Ramos (cell line): ENCODE measurements around the gene MED13L.

Source experiments
- in situ Hi-C: fragments of 300-500 bp; cut with MboI; formaldehyde crosslinking; loops from one replicate; pipeline ENCODE4 v1.14.3; 2022; ENCODE audit warnings: low sequenced_read_pairs; ENCODE audit not compliant: unreplicated experiment

MED13L gene

DNA sequence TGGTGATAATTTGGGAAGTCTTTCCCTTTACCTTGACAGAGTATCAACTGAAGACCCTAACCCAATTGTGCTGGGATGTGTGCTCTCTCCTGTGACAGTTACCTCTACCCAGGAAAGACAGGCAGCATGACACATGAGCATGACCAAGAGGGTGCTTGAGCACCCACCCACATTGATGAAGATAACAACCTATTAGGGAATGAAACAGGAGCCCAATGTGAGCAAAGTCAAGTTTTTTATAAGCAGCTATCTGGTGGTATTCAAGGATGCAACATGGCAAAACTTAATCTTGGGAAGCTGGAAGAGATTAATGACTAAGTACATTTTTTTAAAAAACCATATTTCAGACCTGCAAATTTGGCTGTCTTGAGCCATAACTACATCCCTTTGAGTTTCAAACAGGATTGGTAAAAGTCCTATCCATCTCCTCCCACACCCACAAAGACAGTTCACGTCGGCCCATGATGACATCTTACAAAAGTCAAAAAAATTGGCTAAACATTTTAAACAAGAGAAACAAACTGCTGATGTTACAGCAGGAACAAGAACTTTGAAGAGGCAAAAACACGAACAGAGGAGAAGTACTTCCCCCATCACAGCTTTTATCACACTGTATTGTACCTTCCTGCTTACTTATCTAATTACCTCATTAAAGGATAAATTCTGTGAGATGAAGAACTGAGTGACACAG is 60.3 kb downstream of the MED13L start:
- in situ Hi-C loops: no loop called here

GRCh38 chr12:116216022-116216756 is 61.3 kb downstream of the MED13L start:
- in situ Hi-C loops: no loop called here

GRCh38 chr12:116215023-116215422 is 62.5 kb downstream of the MED13L start:
- in situ Hi-C loops: no loop called here

DNA sequence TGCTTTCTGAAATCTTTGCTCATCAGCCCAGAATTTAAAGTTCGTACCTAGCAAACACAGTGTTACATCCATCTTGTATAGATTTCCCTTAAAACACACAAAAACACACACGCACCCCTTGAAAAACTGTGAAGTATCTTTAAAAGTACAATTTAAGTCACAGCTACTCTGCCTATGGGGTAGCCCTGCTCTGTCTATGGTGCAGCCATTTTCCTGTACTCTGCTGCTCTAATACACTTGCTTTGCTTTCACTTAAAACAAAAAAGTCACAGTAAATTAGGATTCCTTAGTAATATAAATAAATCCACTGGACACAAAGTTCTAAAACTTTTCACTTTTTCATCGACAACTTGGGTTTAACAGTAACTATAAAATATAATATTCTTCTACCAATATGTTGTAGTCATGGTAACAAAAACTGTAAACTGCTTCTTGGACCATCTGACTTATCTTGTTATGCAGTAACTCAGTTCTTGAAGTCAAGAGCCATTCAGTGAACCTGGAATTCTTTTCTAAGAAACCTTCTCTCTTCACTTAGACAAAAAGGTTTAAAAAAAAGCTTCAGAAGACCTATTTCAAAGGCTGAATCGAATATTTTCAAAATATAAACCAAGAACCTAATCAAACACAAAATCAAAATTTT is 63.5 kb downstream of the MED13L start:
- in situ Hi-C loops: no loop called here

DNA sequence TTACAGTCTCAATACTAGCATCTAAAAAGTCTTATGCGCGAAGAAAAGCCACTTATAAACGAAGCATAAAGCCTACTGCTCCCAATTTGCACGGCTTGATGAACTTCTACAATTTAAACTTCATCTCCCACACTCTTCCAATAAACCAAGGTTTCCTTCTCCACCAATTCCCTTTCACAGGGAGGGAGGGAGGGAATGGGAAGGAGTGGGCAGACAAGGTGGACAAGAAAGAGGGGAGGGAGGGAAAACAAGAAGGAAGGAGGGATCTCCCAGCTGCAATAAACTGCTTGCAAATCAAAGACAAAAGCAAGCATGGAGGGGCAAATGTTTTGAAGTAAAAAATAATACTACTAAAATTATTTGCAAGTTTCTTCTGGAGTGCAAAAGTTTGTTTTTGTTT is 64.5 kb downstream of the MED13L start:
- in situ Hi-C loops: no loop called here

DNA sequence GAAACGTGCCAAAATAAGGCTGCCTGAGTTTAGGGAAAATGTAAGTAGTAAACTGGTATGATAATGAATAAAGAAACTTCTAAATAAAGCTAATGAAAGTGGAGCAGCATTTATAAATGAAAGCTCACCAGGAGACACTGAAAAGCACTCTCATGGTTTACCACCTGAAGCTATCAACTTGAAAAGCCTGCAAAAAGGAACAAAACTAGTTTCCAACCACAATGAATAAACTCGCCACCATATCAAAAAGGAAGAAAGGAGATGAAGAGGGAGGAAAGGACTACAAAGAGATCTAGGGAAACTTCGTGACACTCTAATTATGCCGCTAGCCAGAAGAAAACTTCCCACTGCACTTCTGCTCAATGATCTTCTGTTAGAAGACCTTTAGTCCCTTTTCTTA is 66.7 kb downstream of the MED13L start:
- in situ Hi-C loops: no loop called here

- in situ Hi-C loops: no loop called here
Observed at GRCh38 chr12:116210131-116210530, 67.4 kb downstream of the MED13L start.

GRCh38 chr12:116209503-116209902 is 68.0 kb downstream of the MED13L start:
- in situ Hi-C loops: no loop called here

GRCh38 chr12:116207274-116207673 is 70.2 kb downstream of the MED13L start:
- in situ Hi-C loops: no loop called here

- in situ Hi-C loops: no loop called here
Observed at GRCh38 chr12:116206828-116207227, 70.7 kb downstream of the MED13L start.

- in situ Hi-C loops: no loop called here
Observed at GRCh38 chr12:116204785-116205184, 72.7 kb downstream of the MED13L start.

GRCh38 chr12:116204169-116204568 is 73.3 kb downstream of the MED13L start:
- in situ Hi-C loops: no loop called here

DNA sequence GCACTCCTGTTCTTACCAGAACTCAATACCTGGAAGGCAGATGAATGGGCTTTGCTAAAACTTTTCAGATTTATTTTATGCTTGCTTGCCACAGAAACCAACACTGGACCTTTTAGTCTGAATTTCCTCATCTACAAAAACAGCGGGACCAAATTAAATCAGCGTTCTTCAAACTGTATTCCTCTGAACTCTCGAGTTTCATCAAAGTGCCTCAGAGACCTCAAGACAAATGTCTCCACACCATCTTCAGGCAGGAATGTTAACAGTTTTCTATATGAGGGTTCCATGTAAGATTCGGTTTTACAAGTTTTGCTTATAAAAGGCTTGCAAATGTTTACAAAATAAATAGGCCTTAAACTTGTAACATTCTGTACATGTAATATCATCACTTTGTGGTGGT is 74.6 kb downstream of the MED13L start:
- in situ Hi-C loops: no loop called here

DNA sequence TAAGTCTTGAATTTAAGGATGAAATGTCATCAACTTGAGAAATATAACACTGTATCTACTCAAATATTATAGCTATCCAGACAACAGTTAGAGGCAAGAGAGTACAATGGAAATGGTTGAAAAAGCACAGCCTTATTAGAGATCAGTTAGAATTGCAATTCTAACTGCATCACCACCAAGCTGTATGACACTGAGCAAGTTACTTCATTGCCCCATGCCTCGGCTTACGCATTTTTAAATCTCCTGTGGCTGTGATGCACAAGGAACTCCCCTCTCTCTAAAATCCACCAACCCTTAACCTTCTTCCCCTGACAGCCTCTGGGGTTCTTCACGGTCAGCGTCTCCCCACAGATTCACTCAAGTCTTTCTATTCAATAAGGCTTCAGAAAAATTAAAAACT is 75.1 kb downstream of the MED13L start:
- in situ Hi-C loops: no loop called here

DNA sequence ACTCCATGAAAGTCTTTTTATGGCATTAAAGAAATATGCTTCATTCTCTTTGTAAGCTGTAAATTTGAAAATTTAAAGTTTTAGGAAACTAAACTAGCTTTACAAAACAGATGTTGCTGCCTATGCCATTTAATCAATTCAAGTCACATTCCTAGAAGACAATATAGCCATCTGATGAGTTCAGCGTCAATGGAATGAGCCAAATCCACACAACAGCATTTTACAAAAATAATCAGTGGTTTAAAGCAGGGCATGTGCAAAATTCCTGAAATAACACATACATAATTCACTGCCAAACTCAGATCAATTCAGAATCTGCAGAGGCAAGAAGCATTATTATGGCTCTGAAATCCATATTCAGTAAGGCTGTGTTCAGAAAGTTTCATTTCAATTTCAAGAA is 75.6 kb downstream of the MED13L start:
- in situ Hi-C loops: no loop called here

DNA sequence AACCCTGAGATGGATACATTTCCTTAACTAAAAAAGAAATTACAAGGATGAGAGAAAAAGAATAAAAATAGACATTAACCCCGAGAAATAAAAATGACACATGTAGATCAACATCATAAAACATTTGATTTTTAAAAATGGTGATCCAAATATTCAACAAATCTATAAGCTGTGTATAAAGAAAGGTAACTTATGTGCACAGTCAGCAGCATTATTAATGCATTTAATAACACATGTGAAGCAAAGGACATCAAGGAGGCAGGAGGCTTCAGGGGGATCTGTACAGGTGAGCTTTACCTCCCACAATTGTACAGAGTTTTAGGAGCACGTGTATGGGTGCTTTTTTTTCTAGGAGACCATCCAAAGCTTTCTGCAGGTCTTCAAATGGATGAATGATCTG is 76.1 kb downstream of the MED13L start:
- in situ Hi-C loops: no loop called here

DNA sequence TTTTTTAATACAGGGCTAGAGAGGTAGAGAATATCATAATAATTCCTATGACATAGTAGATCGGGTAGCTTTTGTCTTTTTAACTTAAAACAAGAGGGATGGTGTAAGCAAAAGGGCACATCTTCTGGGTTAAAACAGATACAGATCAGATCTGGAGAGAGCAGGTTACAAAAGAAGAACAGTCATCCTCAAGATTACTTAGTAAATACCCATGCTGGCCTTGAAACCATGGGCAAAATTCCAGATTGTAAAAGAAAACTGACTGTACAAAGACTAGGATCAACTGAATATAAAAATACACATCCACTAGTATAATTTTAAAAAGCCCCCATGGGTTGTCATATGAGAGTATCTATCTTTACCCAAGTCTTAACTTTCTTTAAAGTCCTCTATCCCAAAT is 76.7 kb downstream of the MED13L start:
- in situ Hi-C loops: no loop called here

DNA sequence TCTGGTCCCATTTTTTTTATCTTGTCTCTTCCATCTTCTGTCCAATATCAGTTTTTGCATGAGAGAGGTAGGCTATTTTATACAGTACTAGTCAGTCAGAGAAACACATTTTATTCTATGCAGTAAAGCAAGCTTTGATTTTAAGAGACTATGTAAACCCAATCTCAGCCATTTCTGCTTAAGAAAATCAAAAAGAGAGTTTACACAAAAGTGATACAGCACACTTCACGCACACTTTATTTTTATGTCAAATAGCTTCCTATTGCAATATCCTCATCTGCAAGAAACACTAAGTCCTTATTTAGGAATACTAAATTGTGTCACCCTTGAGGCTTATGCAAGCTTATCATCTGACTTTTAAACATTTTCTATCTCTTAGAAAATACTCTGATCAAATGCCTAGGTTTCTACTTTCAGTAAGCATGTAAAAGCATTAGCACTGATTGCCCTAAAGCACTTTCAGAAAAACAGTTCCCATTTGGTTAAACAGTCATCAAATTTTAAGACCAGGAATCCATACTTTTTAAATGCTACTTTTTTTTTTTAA is 78.3 kb downstream of the MED13L start:
- in situ Hi-C loops: no loop called here

DNA sequence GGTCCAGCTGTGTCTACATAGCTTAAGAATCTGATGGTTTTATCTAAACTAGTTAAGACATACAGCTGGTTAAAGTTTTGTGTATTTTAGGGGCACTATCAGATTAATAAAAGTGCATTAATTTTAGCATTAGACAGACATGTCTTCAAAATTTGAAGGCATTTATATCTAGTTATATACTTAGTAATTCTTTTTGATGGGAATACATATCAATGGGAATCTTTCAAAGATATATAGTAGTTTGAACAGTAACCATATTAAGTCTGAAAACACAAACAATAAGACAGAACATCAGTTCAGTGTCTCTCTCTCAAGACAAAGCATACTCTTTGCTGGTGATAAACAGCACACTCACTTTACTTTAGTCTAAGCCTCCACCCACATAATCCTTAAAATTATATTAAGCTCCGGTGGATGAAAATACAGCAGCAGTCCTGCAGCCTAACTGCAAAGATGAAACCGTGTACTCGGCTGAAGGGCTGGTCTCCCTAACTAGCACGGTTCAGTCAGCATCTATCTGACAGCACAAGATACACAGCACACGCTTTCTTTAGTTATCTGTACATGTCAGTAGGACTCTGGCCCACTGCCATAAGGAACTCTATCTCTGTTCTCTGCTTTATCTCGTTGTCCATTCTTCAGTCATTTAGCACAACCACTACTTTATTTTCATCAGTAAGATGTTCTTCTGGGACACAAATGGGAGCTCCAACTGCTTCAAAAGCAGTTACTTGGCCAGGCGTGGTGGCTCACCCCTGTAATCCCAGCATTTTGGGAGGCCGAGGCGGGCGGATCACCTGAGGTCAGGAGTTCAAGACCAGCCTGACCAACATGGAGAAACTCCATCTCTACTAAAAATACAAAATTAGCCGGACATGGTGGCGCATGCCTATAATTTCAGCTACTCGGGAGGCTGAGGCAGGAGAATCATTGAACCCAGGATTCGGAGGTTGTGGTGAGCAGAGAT is 80.5 kb downstream of the MED13L start:
- in situ Hi-C loops: no loop called here

GRCh38 chr12:116196226-116196625 is 81.3 kb downstream of the MED13L start:
- in situ Hi-C loops: no loop called here
